NOMO-1 treated with dmso at 0.1 percent for 144 hours (cell line): ENCODE measurements around the gene PNCK.

Experiments
- DNase-seq: peaks from one replicate; lab custom pipeline; 2025; ENCODE audit not compliant: unreplicated experiment; lab: John Stamatoyannopoulos, UW

PNCK gene

DNA sequence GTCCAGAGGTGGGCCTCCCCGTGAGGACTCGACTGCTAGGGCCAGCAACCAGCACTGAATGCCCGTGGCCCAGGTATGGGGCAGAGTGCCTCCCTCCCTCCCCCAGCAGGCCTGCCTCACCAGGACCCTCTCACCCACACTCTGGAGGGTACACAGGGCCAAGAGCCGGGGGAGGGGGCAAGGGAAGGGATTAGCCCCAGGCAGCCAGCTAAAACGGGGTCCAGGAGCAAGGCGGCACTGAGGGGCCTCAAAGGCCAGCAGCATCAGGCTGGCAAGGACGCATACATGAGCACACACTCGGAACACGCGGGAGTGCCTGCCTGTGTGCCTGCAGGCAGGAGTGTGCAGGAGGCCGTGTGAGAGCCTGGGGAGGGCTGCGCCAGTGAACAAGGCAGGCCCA, 44.9 kb downstream of the PNCK start:
- DNase-seq, result no peak

DNA sequence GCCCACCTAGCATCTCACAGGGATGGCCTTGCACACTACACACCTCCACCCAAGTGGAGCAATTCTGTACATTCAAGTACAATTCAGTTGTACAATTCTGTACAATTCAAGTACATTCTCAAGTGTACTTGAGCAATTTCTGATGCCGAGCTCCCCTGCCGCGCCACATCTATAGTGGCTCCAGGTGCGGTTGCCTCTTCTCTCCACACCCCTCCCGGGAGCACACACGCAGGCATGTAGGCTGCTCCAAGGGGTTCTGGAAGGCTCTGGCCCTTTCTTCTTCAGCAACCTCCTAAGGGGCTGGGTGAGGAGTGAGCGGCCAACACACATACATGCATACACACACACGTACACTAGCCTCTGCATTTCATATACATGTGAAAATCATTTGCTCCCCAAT, 45.5 kb downstream of the PNCK start:
- no peak for DNase-seq

DNA sequence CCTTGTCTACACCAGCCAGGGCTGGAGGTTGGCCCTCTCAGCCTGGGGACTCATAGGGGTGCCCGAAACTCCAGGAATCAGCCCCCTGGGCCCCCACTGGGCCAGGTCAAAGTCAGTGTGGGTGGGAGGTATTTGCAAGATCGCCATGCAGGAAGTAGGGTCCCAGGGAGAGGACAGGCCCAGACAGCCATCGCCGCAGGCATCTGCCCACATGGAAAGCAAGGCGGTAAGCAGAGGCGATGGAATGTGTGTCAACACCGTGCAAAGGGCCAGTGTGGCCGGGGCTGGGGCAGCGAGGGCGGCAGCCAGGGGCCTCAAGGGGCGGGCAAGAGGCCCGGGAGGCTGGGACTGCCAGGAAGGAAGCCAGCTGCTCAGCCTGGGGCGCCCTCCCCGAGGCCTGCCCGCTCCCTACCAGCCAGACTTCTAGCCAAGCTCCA, 45.9 kb downstream of the PNCK start:
- DNase-seq, result no peak

GRCh38 chrX:153626863-153627674, 46.5 kb downstream of the PNCK start:
- no peak for DNase-seq

GRCh38 chrX:153626025-153626633, 47.5 kb downstream of the PNCK start:
- DNase-seq, result no peak

- DNase-seq, result no peak
Measured at GRCh38 chrX:153625271-153626024, 48.2 kb downstream of the PNCK start.

DNA sequence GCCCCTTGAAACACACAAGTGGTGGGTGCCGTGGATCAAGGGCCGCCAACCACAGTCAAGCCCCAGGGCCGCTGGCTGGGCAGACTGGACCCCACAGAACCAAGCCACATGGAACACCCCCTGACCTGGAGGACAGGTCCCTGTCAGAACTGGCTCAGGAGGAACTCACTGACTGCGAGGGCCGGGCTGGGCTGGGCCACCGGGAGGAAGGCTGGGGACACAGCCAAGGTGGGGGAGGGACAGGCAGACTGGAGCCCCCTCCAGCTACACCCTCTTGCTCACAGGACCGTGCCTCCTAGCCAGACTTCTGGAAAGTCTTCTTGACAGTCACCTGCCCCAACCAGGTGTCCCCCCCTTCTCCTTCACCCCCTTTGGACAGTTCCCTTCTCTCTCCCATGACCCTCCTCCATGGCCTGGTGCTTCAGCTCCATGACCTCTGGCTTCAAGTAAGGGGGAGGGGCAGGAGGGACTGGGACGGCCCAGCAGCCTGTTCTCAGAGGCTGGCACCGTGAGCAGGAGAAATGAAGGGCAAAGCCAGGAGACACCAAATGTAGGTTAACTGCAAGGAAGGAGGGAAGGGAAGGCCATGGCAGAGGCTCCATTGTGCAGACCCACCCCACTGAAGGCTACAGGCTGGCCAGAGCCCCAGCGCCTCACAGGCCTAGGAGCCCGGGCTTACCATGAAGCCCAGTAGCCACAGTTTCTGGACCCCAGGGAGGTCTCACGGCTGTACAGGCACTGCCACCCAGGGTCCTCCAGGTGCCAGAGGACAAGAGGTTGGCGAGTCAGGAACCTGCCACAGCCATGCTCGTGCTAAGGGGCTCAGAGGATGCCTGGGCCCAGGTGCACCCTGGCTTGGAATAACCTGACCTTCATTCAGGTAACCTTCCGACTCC, 49.2 kb downstream of the PNCK start:
- DNase-seq, result no peak

DNA sequence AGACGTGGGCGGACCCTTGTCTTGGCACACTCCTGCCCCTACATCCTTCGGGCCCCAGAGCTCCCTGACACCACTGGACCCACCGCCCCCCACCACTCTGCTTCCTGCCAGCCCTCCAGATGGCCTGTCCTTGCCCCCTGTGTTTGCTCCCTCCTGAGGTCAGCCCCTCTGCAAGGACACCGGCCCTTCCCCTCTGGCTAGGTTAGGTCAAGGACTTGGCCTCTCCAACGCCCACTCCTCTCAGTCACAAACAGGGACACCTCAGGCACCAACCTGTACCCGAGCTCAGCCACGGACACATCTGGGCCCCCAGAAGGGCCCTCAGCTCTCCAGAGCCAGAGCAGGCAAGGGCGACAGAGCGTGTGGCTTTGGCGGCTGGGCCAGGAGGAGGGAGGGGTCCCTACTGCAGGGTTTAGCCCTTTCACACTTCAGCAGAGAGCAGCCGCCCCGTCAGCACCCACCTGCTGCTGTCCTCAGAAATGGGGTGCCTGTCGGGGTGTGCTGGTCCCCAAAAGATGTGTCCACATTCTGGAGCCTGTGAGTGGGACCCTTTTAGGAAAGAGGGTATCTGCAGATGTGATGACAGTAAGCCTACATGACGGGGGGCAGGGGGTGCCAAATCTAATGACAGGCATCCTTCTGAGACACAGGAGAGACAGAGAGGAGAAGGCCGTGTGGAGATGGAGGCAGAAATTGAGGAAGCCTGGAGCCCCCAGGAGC, 50.1 kb downstream of the PNCK start:
- DNase-seq, result no peak

GRCh38 chrX:153622661-153623309, 50.8 kb downstream of the PNCK start:
- no peak for DNase-seq

DNA sequence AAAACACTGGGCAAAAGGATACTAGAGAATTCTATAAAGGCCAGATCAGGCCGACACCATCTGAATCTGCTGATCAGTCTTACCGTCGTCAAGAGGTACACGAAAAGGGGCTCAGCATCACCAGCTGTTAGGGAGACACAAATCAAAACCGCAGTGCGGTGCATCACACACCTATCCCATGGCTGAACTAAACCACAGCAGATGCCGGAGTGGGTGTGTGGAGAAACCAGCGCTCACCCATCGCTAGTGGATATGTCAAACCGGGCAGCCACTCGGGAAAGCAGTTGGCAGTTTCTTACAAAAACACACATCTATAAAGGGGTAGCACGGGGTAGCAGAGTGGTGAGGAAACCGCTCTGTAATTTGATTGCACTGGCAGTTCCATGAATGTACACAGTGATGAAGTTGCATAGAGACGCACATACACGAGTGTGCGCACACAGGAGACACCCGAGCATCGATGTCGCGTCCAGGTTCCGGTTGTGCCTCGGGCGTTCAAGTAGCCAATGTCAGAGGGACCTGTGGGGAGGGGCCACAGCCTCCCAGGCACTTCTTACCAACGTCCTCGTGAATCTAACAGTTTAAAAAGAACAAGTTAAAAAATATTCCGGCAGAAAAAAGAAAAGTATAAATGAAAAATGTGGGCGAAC, 51.5 kb downstream of the PNCK start:
- no peak for DNase-seq

GRCh38 chrX:153620576-153620975, 53.0 kb downstream of the PNCK start:
- DNase-seq, result no peak
